ENCODE results near the gene LHX3. TPM values are rescaled to one million over a fixed set of nuclear protein-coding genes. Genes with fewer than 3 reads are reported as not detected.

Gene LHX3
- polyA plus RNA-seq, 1 donor from 2014 or later: not detected

- H3K79me2 ChIP-seq (replicated peaks; ENCODE audit: insufficient read depth, low read length): no peaks in the 10 kb centered on the region
- H3K9me2 ChIP-seq (ENCODE audit: insufficient read depth, low read length): no peaks in the 10 kb centered on the region
- no peak overlapping the region for H3K9ac ChIP-seq (ENCODE audit: low read length)
- H3F3A ChIP-seq (ENCODE audit: insufficient read depth, low read length, poor library complexity, severe bottlenecking): no peaks in the 10 kb centered on the region
- no peak overlapping the region for H3K4me3 ChIP-seq (ENCODE audit: low read length)
- H3K9me3 ChIP-seq (ENCODE audit: low read length): no peaks in the 10 kb centered on the region
- no peaks in the 10 kb centered on the region for H4K20me1 ChIP-seq (ENCODE audit: insufficient read depth)
- no peak overlapping the region for H3K4me2 ChIP-seq (ENCODE audit: low read length)
- no peak overlapping the region for H2AFZ ChIP-seq (ENCODE audit: low read depth, low read length)
- no peaks in the 10 kb centered on the region for H3K36me3 ChIP-seq (ENCODE audit: insufficient read depth, low read length)
- H3K27me3 ChIP-seq (ENCODE audit: insufficient read depth, low read depth, low read length): peaks cover 12% of the 10 kb centered on the region
- TF ChIP-seq TAF1 (IDR thresholded peaks at IDR 0.05; ENCODE audit: low read depth): no peak
- no peak for TF ChIP-seq RAD21 (conservative IDR thresholded peaks at IDR 0.05)
- TF ChIP-seq, protein P1, sequence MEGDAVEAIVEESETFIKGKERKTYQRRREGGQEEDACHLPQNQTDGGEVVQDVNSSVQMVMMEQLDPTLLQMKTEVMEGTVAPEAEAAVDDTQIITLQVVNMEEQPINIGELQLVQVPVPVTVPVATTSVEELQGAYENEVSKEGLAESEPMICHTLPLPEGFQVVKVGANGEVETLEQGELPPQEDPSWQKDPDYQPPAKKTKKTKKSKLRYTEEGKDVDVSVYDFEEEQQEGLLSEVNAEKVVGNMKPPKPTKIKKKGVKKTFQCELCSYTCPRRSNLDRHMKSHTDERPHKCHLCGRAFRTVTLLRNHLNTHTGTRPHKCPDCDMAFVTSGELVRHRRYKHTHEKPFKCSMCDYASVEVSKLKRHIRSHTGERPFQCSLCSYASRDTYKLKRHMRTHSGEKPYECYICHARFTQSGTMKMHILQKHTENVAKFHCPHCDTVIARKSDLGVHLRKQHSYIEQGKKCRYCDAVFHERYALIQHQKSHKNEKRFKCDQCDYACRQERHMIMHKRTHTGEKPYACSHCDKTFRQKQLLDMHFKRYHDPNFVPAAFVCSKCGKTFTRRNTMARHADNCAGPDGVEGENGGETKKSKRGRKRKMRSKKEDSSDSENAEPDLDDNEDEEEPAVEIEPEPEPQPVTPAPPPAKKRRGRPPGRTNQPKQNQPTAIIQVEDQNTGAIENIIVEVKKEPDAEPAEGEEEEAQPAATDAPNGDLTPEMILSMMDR (IDR thresholded peaks at IDR 0.05; ENCODE audit: poor library complexity, severe bottlenecking): no peak
- no peak for TF ChIP-seq REST (IDR thresholded peaks at IDR 0.05; ENCODE audit: borderline replicate concordance)
- no peak for TF ChIP-seq EP300 (conservative IDR thresholded peaks at IDR 0.05; ENCODE audit: poor library complexity, severe bottlenecking)
- no peak for TF ChIP-seq POLR2AphosphoS5 (IDR thresholded peaks at IDR 0.05)
- TF ChIP-seq MXI1 (conservative IDR thresholded peaks at IDR 0.05; ENCODE audit: poor library complexity, severe bottlenecking): no peak
- TF ChIP-seq EZH2 (IDR thresholded peaks at IDR 0.05; ENCODE audit: borderline replicate concordance, insufficient read depth, low read length, poor library complexity, severe bottlenecking): no peak
- TF ChIP-seq SMC3 (conservative IDR thresholded peaks at IDR 0.05; ENCODE audit: poor library complexity): no peak
- H3K27ac ChIP-seq (ENCODE audit: low read length): no peak overlapping the region
These were observed 18.5 kb downstream of the LHX3 start for GRCh38 chr9:136186386-136186785.

DNA sequence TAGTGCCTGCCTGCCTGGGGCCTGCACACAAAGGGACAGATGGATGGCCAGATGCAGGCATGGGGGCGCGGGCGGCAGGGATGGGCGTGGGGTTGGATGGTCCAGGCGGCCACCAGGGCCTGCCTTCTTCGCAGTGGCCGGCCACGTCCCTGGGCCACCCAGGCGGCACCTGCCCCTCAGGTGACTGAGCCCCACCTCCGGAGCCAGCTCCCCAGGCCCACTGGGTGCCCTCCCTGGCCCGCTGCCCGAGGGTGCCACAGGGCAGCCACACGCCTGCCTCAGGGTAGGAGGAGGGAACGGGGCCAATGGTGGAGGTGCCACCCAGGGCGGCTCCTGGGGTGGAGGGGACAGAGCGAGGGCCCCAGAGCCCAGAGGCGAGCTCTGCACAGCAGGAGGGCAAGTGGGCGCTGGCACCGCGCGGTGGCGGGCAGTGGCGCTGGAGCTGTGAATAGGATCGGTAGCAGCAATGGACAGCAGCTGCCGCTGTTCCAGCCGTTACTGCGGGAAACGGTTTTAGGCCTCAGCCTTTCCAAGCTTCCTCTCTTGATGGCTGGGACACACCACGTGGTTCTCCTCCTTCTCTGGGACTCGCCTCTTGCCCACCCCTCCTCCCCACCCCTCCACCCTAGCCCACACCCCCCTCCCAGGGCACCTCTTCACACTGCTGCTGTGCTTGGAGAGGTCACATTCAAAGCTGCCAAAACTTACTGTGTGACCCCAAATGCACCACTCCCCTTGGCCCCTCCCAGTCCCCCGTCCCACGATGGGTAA lies 19.1 kb downstream of the LHX3 start:
- TF ChIP-seq REST (IDR thresholded peaks at IDR 0.05; ENCODE audit: borderline replicate concordance) (no peak), TAF1 (IDR thresholded peaks at IDR 0.05; ENCODE audit: low read depth) (no peak), MXI1 (conservative IDR thresholded peaks at IDR 0.05; ENCODE audit: poor library complexity, severe bottlenecking) (no peak), EZH2 (IDR thresholded peaks at IDR 0.05; ENCODE audit: borderline replicate concordance, insufficient read depth, low read length, poor library complexity, severe bottlenecking) (no peak), SMC3 (conservative IDR thresholded peaks at IDR 0.05; ENCODE audit: poor library complexity) (no peak), POLR2AphosphoS5 (IDR thresholded peaks at IDR 0.05) (no peak), EP300 (conservative IDR thresholded peaks at IDR 0.05; ENCODE audit: poor library complexity, severe bottlenecking) (no peak), RAD21 (conservative IDR thresholded peaks at IDR 0.05) (no peak)
- TF ChIP-seq, protein P1 (IDR thresholded peaks at IDR 0.05; ENCODE audit: poor library complexity, severe bottlenecking): no peak
- Histone ChIP-seq H3K27ac (ENCODE audit: low read length) (no peak overlapping the region), H2AFZ (ENCODE audit: low read depth, low read length) (no peak overlapping the region), H3K9me2 (ENCODE audit: insufficient read depth, low read length) (no peaks in the 10 kb centered on the region), H3K9ac (ENCODE audit: low read length) (no peak overlapping the region), H3K27me3 (ENCODE audit: insufficient read depth, low read depth, low read length) (peaks cover 6% of the 10 kb centered on the region), H3K36me3 (ENCODE audit: insufficient read depth, low read length) (no peaks in the 10 kb centered on the region), H3K4me3 (ENCODE audit: low read length) (no peak overlapping the region), H3F3A (ENCODE audit: insufficient read depth, low read length, poor library complexity, severe bottlenecking) (no peaks in the 10 kb centered on the region), H4K20me1 (ENCODE audit: insufficient read depth) (no peaks in the 10 kb centered on the region), H3K4me2 (ENCODE audit: low read length) (no peak overlapping the region), H3K79me2 (replicated peaks; ENCODE audit: insufficient read depth, low read length) (no peaks in the 10 kb centered on the region), H3K9me3 (ENCODE audit: low read length) (no peaks in the 10 kb centered on the region)
